ENCODE measurements around the gene KCNQ4.
A peak's percentile ranks its signal among the peaks of the same experiment; 100 is the strongest.

Gene KCNQ4

GRCh38 chr1:40844079-40844478 lies 60.5 kb downstream of the KCNQ4 start:
- DNase-seq = peak; percentile 38 to 52

- no peak for DNase-seq
Measured at GRCh38 chr1:40844887-40845878, 61.6 kb downstream of the KCNQ4 start.

- DNase-seq = no peak
Measured at GRCh38 chr1:40845895-40846294, 62.3 kb downstream of the KCNQ4 start.

- no peak for DNase-seq
Measured at GRCh38 chr1:40847023-40847745, 63.6 kb downstream of the KCNQ4 start.

GRCh38 chr1:40848530-40849189 lies 65.1 kb downstream of the KCNQ4 start:
- peak; percentile 63 to 80 for DNase-seq

- DNase-seq = peak; percentile 69
Measured at GRCh38 chr1:40849801-40850592, 66.4 kb downstream of the KCNQ4 start.

- no peak for DNase-seq
Measured at GRCh38 chr1:40851643-40852042, 68.1 kb downstream of the KCNQ4 start.

GRCh38 chr1:40853113-40853884 lies 69.7 kb downstream of the KCNQ4 start:
- DNase-seq = no peak

- DNase-seq = no peak
Measured at GRCh38 chr1:40853885-40854170, 70.2 kb downstream of the KCNQ4 start.

GRCh38 chr1:40855513-40855912 lies 71.9 kb downstream of the KCNQ4 start:
- DNase-seq = no peak

- no peak for DNase-seq
Measured at GRCh38 chr1:40856116-40856515, 72.5 kb downstream of the KCNQ4 start.

- DNase-seq = no peak
Measured at GRCh38 chr1:40856656-40857302, 73.2 kb downstream of the KCNQ4 start.

- DNase-seq = no peak
Measured at GRCh38 chr1:40857737-40858136, 74.2 kb downstream of the KCNQ4 start.

GRCh38 chr1:40858856-40859416 lies 75.3 kb downstream of the KCNQ4 start:
- DNase-seq = no peak

GRCh38 chr1:40860706-40861223 lies 77.2 kb downstream of the KCNQ4 start:
- DNase-seq = no peak

GRCh38 chr1:40861224-40862003 lies 77.8 kb downstream of the KCNQ4 start:
- DNase-seq = no peak

- DNase-seq = peak; percentile 88 to 93
Measured at GRCh38 chr1:40862008-40862863, 78.6 kb downstream of the KCNQ4 start, which contains the start of gene CITED4. CITED4 (minus strand) TSS chr1:40862363; CDS start chr1:40862127, 236 bp downstream.

- no peak for DNase-seq
Measured at GRCh38 chr1:40868051-40868723, 84.6 kb downstream of the KCNQ4 start.
